HepG2 (cell line): ENCODE data around the gene SLC41A1. TPM values are rescaled to one million over a fixed set of nuclear protein-coding genes. Genes with fewer than 3 reads are reported as not detected.
A peak's percentile ranks its signal among the peaks of the same experiment; 100 is the strongest.

Source experiments
- ARNTL ChIP-seq: sonication (generic); formaldehyde crosslinking; IDR thresholded peaks from 2 replicates; pipeline ENCODE4 v1.4.0; 2020; ENCODE audit warnings: mild to moderate bottlenecking, missing genetic modification reagents
- BHLHE40 ChIP-seq: IDR thresholded peaks from 2 replicates; pipeline ENCODE4 v1.6.1; 2011; ENCODE audit warnings: low read length, improper control_type of control experiment
- GPN1 ChIP-seq: sonication (generic); formaldehyde crosslinking; IDR thresholded peaks from 2 replicates; pipeline ENCODE4 v1.5.1; 2020; ENCODE audit warnings: missing genetic modification reagents, borderline replicate concordance
- KMT2A ChIP-seq: sonication (generic); formaldehyde crosslinking; IDR thresholded peaks from 2 replicates; pipeline ENCODE4 v1.4.0; 2020; ENCODE audit warnings: missing genetic modification reagents
- REPIN1 ChIP-seq: sonication (generic); formaldehyde crosslinking; IDR thresholded peaks from 2 replicates; pipeline ENCODE4 v1.8.0; 2022; ENCODE audit warnings: missing genetic modification reagents, low read depth, mild to moderate bottlenecking, borderline replicate concordance
- SOX6 ChIP-seq, 2 experiments: fragments of 450-650 bp in 1 of 2; sonication (generic) in 1 of 2; formaldehyde crosslinking in 1 of 2; IDR thresholded peaks; 2 replicates each; pipeline versions ENCODE4 v1.4.0 to v1.6.1; 2017 to 2020; ENCODE audit warnings: antibody characterized with exemption in 1 of 2, mild to moderate bottlenecking in 1 of 2, missing genetic modification reagents in 1 of 2
- TBX2 ChIP-seq: sonication (generic); formaldehyde crosslinking; IDR thresholded peaks from 2 replicates; pipeline ENCODE4 v1.5.0; 2020; ENCODE audit warnings: missing genetic modification reagents, mild to moderate bottlenecking, borderline replicate concordance
- ZNF329 ChIP-seq: sonication (generic); formaldehyde crosslinking; IDR thresholded peaks from 2 replicates; pipeline ENCODE4 v1.9.0; 2021; ENCODE audit warnings: low read depth, mild to moderate bottlenecking, missing genetic modification reagents
- ZNF333 ChIP-seq: sonication (generic); formaldehyde crosslinking; IDR thresholded peaks from 2 replicates; pipeline ENCODE4 v1.4.0; 2020; ENCODE audit warnings: mild to moderate bottlenecking, missing genetic modification reagents, borderline replicate concordance
- ZNF710 ChIP-seq: sonication (generic); formaldehyde crosslinking; IDR thresholded peaks from 2 replicates; pipeline ENCODE4 v1.5.0; 2020; ENCODE audit warnings: mild to moderate bottlenecking, missing genetic modification reagents, borderline replicate concordance
- polyA plus RNA-seq, 8 experiments: library from polyadenylated mRNA; depleted of rRNA in 3 of 8; stranded (reverse) in 7 of 8; unstranded in 1 of 8; fragments of >200 nt; fragmentation: Illumina TruSeq in 4 of 8; extraction: Trizol in 4 of 8; gene quantifications; 2 replicates each; pipeline versions ENCODE4 v1.2.1 to v1.2.3, GENCODE V29; 2011 to 2016; ENCODE audit warnings: low read depth in 4 of 8, missing spikeins in 1 of 8, mixed read lengths in 1 of 8; ENCODE audit not compliant: insufficient read depth in 1 of 8
- total RNA-seq, 5 experiments: library from RNA; depleted of rRNA; stranded (reverse); fragments of >200 nt; fragmentation: Illumina TruSeq; extraction: Trizol; gene quantifications; 2 replicates each; pipeline ENCODE4 v1.2.3, GENCODE V29; 2016; ENCODE audit warnings: low read depth in 1 of 5

SLC41A1 gene
- total and polyA plus RNA-seq, 2 of the 13 experiments (the other 11 are each of a cell fraction or from before 2014, with no cell fraction given), result 2.2 to 4.6 TPM

GRCh38 chr1:205775015-205775716 lies 37.8 kb downstream of the SLC41A1 start, which contains the start of gene RAB29 (continued):
- TF ChIP-seq ZNF710 (CRISPR knock-in tag) (peak; percentile 63; the same call in 1 of the 2 replicates), SOX6 (IDR thresholded peaks at IDR 0.05) (no peak), SOX6 (CRISPR knock-in tag; IDR thresholded peaks at IDR 0.05) (peak; percentile 49; the same call in 1 of the 2 replicates), ARNTL (peak; percentile 25; the same call in 1 of the 2 replicates), GPN1 (no peak), ZNF333 (CRISPR knock-in tag) (peak; percentile 33; the same call in 1 of the 2 replicates), KMT2A (CRISPR knock-in tag) (0 out of 2 replicates have a peak, but pooled peaks have one; percentile 31), BHLHE40 (peak; percentile 94), ZNF329 (CRISPR knock-in tag) (no peak), TBX2 (peak; percentile 76), REPIN1 (CRISPR knock-in tag) (peak; percentile 43; the same call in 1 of the 2 replicates)
- TF ChIP-seq, all 625 proteins: peak for 126
